ENCODE data around the gene USP22. TPM values are rescaled to one million over a fixed set of nuclear protein-coding genes. Genes with fewer than 3 reads are reported as not detected.

The USP22 gene
- total RNA-seq, 4 donors from 2014 or later, result 127 to 262 (median 197) TPM

- Histone ChIP-seq H3K27ac (no peak overlapping the region), H3K9me3 (no peaks in the 10 kb centered on the region), H3K27me3 (no peaks in the 10 kb centered on the region), H3K4me3 (replicated peaks in 1 of 3) (no peak overlapping the region), H3K4me1 (peaks cover 3 to 13% of the 10 kb centered on the region in 2 donors), H3K36me3 (peaks cover 26 to 28% of the 10 kb centered on the region in 2 donors)
- intact Hi-C loops (cut with DNase I), result no loop called here
- no peak for DNase-seq
- no peak for TF ChIP-seq CTCF (IDR thresholded peaks at IDR 0.05)
- WGBS, 2 donors, result 83 to 90% methylated on average over 14 of the region's 14 CpGs
Observed at GRCh38 chr17:21027031-21027430, 15.8 kb downstream of the USP22 start.

- intact Hi-C loops (cut with DNase I), result no loop called here
- DNase-seq, result no peak
- H3K27ac ChIP-seq, result no peak overlapping the region
- no peaks in the 10 kb centered on the region for H3K9me3 ChIP-seq
- H3K4me1 ChIP-seq, result peaks cover 0 to 7% of the 10 kb centered on the region in 2 donors
- H3K27me3 ChIP-seq, result no peaks in the 10 kb centered on the region
- WGBS, 2 donors, result 77 to 79% methylated on average over 5 of the region's 5 CpGs
- TF ChIP-seq POLR2A (IDR thresholded peaks at IDR 0.05) (no peak), CTCF (IDR thresholded peaks at IDR 0.05) (no peak)
- no peak overlapping the region for H3K4me3 ChIP-seq (replicated peaks in 1 of 3)
- H3K36me3 ChIP-seq, result peaks cover 37 to 39% of the 10 kb centered on the region in 2 donors
Observed at GRCh38 chr17:21025451-21025850, 17.4 kb downstream of the USP22 start.

- H3K36me3 ChIP-seq, result peaks cover 51 to 52% of the 10 kb centered on the region in 2 donors
Observed at GRCh38 chr17:21024024-21024423, 18.8 kb downstream of the USP22 start.

GRCh38 chr17:21021208-21021803 lies 21.5 kb downstream of the USP22 start:
- no peaks in the 10 kb centered on the region for H3K9me3 ChIP-seq
- H3K4me3 ChIP-seq (replicated peaks in 1 of 3), result no peak overlapping the region
- WGBS, 2 donors, result 78 to 83% methylated on average over 7 of the region's 7 CpGs
- intact Hi-C loops (cut with DNase I), result no loop called here
- no peaks in the 10 kb centered on the region for H3K4me1 ChIP-seq
- no peak overlapping the region for H3K27ac ChIP-seq
- H3K36me3 ChIP-seq, result peaks cover 59 to 62% of the 10 kb centered on the region in 2 donors
- H3K27me3 ChIP-seq, result no peaks in the 10 kb centered on the region
- TF ChIP-seq POLR2A (IDR thresholded peaks at IDR 0.05), result no peak
- no peak for TF ChIP-seq CTCF (IDR thresholded peaks at IDR 0.05)
- no peak for DNase-seq

More at GRCh38 chr17:21024024-21024423, 18.8 kb downstream of the USP22 start:
- TF ChIP-seq POLR2A (IDR thresholded peaks at IDR 0.05), result no peak
- no peak for TF ChIP-seq CTCF (IDR thresholded peaks at IDR 0.05)
- Histone ChIP-seq H3K27ac (no peak overlapping the region), H3K9me3 (no peaks in the 10 kb centered on the region), H3K4me3 (replicated peaks in 1 of 3) (no peak overlapping the region), H3K4me1 (no peaks in the 10 kb centered on the region), H3K27me3 (no peaks in the 10 kb centered on the region)
- WGBS, 2 donors, result 79 to 80% methylated on average over 8 of the region's 8 CpGs
- DNase-seq, result no peak
- intact Hi-C loops (cut with DNase I), result no loop called here

- intact Hi-C loops (cut with DNase I), result no loop called here
- TF ChIP-seq POLR2A (IDR thresholded peaks at IDR 0.05) (no peak), CTCF (IDR thresholded peaks at IDR 0.05) (no peak)
- WGBS, 2 donors, result 68 to 74% methylated on average over 6 to 10 of the region's 10 CpGs
- no peak for DNase-seq
- H3K4me3 ChIP-seq (replicated peaks in 1 of 3), result no peak overlapping the region
- H3K36me3 ChIP-seq, result peaks cover 59 to 63% of the 10 kb centered on the region in 2 donors
- H3K27ac ChIP-seq, result no peak overlapping the region
- no peaks in the 10 kb centered on the region for H3K4me1 ChIP-seq
- H3K9me3 ChIP-seq, result no peaks in the 10 kb centered on the region
- H3K27me3 ChIP-seq, result no peaks in the 10 kb centered on the region
Observed at GRCh38 chr17:21020622-21021021, 22.2 kb downstream of the USP22 start.

All from thyroid gland (tissue), 4 donors.